GM21723 (cell line): ENCODE data around the gene BBLN.
"Not testable (repeated sequence)": the region's sequence is repeated elsewhere in the genome, so short reads cannot be mapped to it uniquely, and the experiment has no call there.

Experiments
- ATAC-seq: cut with Tn5 transposase; IDR thresholded peaks from one replicate; pipeline ENCODE4 v1.9.1; 2021; ENCODE audit warnings: mild to moderate bottlenecking, moderate library complexity; ENCODE audit not compliant: unreplicated experiment

Gene BBLN

DNA sequence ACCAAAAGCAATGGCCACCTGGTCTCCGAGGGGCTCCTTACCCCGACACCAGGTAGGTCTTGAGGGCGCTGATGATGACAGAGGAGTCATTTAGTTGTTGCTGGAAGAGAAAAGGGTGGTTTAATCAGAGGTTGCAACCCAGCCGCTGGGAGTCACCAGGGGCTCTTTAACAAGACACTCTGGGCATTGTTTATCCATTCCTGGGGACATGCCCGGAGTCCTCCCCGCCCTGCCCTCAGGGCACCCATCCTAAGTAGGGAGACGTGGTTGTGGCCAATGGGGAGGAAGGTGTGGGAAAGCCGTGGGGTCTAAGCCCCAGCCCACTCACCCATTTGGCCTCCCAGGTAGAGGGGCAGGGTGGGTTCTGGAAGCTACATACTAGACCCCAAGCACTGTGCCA, 35.6 kb upstream of the BBLN start:
- ATAC-seq: no peak

DNA sequence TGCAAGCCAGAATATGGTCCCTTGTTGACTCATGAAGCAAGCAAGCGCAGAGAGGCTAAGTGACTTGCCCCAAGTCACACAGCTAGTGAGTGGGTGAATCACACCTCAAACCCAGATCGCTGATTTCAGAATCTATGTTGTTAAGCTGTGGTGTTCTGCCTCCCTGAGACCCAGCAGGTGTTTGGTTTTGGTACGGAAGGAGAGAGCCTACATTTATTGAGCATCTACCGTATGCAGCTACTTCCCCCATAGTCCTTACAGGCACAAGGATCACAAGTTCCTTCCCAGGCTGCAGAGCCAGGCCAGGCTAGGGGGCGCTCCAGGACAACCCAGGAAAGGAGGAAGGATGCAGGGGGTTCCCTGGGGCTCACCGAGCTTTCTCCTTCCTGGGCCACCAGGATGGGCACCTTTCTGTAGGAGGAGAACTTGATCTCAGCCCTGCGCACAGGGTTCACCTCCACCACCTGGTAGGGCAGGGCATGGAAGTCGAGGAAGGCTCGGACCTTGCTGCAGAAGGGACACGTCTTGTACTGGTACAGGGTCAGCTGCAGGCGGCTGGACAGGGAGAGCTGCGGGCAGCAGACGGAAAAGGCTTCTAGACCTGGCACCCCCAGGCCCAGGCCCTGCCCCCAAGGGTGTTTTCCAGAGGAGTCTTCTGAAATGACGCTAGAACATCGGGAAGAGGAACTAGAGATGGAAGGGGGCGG, 35.0 kb upstream of the BBLN start:
- ATAC-seq: no peak

DNA sequence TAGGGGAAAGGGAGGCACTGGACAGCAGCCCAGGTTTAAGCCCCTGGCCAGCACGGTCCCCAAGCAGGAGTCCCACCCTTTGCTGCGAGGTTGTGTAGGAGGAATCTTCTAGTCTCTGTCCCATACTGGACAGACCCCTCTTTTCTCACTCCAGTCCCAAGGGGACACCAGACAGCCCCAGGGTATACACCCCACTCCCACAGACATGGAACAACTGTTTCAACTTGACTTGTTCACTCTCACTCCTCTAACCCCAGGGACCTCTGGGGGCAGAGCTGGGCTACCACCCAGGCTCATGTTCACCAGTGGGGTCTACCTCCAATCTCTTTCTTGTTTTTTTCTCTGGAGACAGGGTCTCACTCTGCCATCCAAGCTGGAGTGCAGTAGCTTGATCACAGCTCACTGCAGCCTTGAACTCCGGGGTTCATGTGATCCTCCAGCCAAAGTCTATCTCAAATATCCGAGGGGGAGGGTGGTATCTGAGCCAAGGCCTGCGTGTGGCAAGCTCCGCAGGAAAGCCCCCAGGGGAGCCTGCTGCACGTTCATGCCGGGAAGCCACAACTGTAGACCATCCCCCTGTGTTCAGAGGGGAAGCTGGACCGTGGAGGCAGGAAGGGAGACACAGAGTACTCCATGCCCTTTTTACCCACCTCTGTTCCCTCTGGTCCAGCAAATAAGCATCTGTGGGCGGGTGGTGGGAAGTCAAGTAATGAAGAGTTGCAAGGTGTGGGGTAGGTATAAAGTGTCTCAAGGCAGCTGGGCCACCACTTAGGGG, 34.3 kb upstream of the BBLN start:
- no peak for ATAC-seq

- ATAC-seq: peak; percentile 58
Measured at GRCh38 chr9:128127568-128127989, 32.5 kb upstream of the BBLN start, which contains the start of gene PTGES2. TSS of gene PTGES2 (minus strand) at chr9:128127729. CDS start at chr9:128127717, 12 bp downstream.

- peak; percentile 62 for ATAC-seq
Measured at GRCh38 chr9:128127990-128128835, 31.9 kb upstream of the BBLN start.

GRCh38 chr9:128128836-128129590, 31.1 kb upstream of the BBLN start:
- no peak for ATAC-seq

DNA sequence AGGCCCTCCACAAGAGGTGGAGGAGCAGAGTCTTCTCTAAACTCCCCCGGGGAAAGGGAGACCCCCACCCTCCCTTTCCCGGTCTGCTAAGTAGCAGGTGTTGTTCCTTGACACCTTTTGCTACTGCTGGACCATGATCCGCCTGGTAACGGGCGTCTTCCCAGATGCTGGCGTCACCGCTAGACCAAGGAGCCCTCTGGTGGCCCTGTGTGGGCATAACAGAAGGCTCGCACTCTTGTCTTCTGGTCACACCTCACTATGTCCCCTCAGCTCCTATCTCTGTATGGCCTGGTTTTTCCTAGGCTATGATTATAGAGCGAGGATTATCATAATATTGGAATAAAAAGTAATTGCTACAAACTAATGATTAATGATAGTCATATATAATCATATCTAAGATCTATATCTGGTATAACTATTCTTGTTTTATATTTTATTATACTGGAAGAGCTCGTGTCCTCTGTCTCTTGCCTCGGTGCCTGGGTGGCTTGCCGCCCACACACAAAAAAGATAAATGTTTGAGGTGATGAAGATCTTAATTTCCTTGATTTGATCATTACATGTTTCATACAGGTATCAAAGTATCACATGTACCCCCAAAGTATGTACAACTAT, 30.0 kb upstream of the BBLN start:
- ATAC-seq: not testable (repeated sequence)

GRCh38 chr9:128130651-128131050, 29.4 kb upstream of the BBLN start:
- ATAC-seq: not testable (repeated sequence)

GRCh38 chr9:128131346-128131745, 28.7 kb upstream of the BBLN start:
- ATAC-seq: not testable (repeated sequence)

DNA sequence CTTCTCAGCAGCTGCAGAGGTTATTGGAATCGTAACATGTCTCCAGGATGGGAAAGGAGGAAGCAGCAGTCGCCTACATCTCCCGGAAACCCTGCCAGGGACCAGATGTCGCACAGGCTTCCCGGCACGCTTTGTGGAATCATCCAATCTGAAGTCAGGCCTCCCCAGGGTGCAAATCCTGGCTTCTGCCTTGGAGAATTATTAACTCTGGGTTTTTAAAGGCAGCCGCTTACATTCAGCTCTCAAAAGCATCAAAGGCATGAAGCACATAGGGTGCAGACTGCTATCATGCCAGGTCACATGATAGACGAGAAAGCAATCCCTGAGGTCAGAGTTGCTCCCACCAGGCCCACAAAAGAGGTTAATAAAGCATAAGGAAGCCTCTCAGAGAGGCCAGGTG, 27.9 kb upstream of the BBLN start:
- not testable (repeated sequence) for ATAC-seq

GRCh38 chr9:128135561-128135960, 24.5 kb upstream of the BBLN start:
- not testable (repeated sequence) for ATAC-seq

- no peak for ATAC-seq
Measured at GRCh38 chr9:128136816-128137793, 23.0 kb upstream of the BBLN start.

DNA sequence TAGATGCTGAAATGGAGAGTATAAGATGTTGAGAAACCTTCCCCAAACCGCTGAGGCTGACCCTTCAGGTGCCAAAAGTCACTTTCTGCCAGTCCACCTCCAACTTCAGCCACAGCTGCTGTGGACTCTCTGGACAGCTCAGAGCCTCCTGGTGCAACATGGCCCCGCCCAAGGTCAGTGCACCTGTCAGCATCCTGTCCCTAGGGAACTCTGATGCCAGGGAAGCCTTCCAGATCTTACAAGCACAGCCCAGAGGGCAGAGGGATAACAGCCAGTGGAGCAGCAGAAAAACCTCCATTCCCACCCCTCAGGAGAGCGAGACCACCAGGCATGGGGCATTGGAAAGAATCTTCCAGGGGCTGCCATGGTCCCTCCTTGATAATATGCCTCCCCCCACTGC, 22.1 kb upstream of the BBLN start:
- ATAC-seq: no peak

DNA sequence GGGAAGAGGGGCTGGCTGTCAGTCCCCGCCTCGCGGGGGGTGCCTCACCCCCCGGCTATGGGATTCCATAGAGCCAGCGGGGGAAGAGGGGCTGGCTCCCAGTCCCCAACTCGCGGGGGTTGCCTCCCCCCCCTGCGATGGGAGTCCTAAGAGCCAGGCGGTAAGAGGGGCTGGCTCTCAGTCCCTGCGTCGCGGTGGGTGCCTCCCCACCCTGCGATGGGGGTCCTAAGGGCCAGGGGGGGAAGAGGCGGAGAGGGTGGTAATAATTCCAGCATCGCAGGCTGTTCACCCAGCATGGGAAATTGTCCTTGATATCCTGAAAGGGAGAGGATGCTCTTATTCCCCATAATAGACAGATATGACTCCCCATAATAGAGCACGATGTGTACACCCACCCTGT, 20.4 kb upstream of the BBLN start:
- no peak for ATAC-seq

GRCh38 chr9:128141604-128142003, 18.5 kb upstream of the BBLN start:
- no peak for ATAC-seq

GRCh38 chr9:128142061-128142460, 18.0 kb upstream of the BBLN start:
- ATAC-seq: no peak

DNA sequence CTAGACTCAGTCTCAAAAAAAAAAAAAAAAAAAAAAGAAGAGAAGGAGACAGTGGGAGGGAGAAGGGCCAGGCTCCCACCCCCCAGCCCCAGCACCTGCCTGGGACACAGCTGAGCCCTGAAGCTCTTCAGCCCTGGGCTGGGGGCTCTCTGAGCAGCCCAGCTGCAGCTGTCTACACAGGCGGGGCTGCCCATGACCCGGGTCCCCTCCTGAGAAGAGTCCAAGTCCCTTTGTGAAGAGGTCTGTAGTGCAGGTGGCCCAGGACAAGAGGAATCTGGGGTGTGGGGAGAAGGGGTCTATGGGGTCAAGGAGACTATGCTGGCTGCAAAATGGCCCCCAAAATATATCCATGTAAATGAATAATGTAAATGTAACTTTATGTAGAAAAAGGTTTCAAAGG, 17.5 kb upstream of the BBLN start:
- no peak for ATAC-seq

DNA sequence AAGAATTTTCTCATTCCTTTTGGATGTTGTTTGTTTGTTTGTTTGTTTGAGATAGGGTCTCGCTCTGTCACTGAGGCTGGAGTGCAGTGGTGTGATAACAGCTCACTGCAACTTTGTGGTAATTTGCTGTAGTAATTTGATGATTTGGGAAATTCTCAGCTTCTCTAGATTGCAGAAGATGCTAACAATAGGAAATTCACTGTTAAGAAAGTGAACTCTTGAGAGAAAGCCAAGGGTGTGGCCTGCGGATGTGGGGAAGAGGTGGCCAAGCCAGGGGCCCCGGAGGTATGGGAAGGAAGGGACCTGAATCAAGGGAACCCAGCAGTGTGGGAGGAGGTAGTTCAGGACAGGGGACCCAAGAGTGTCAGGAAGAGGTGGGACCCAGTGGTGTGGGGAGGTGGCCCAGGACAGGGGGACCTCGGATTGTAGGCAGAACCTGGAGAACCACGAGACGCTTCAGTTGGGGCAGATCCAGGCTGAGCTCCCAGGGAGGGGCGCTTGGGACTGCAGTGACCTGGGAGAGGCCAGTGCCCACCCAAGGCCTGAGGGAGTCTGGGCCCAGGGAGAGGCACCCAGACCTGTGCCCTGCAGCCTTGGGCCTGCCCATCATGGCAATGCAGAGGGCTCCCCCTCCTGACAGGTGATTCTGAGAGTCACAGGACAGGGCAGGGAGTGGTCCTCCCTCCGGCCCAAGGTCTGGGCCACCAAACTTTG, 16.4 kb upstream of the BBLN start:
- ATAC-seq: no peak
